GM12878 (cell line): ENCODE measurements around the gene LMLN. TPM values are rescaled to one million over a fixed set of nuclear protein-coding genes. Genes with fewer than 3 reads are reported as not detected.

Experiments used
- ATAC-seq: fragments of 200-7000 bp; cut with Tn5 transposase; 3 replicates; pipeline ENCODE4 v1.9.1; 2020; ENCODE audit warnings: mild to moderate bottlenecking, moderate library complexity
- Bru-seq: library from RNA; stranded (reverse); fragments of 400-500 nt; gene quantifications from one replicate; lab custom pipeline; 2021; lab: Mats Ljungman, UMichigan
- BruChase-seq, 2 experiments: library from RNA; stranded (reverse); fragments of 400-500 nt; gene quantifications; one replicate each; lab custom pipeline; 2021; lab: Mats Ljungman, UMichigan
- BruUV-seq: library from RNA; stranded (reverse); fragments of 400-500 nt; replicated peaks from 2 replicates; lab custom pipeline; 2021; lab: Mats Ljungman, UMichigan
- CTCF ChIA-PET: fragments of 300-600 bp; sonication (Branson Sonifier 250); formaldehyde crosslinking; extraction: SDS; loops from one replicate; lab custom pipeline; 2021; ENCODE audit warnings: inconsistent platforms; lab: Yijun Ruan, JAX
- POLR2A ChIA-PET: fragments of 350-600 bp; formaldehyde crosslinking; extraction: SDS; loops from one replicate; lab custom pipeline; 2021; ENCODE audit warnings: inconsistent platforms; lab: Charles Lee
- RAD21 ChIA-PET: fragments of 300-600 bp; sonication (Branson Sonifier 250); formaldehyde crosslinking; loops from one replicate; lab custom pipeline; 2023; ENCODE audit warnings: antibody characterized with exemption; ENCODE audit not compliant: unreplicated experiment; lab: Charles Lee
- SMC1A ChIA-PET: fragments of 300-600 bp; sonication (Branson Sonifier 250); formaldehyde crosslinking; loops from one replicate; lab custom pipeline; 2023; ENCODE audit not compliant: unreplicated experiment, uncharacterized antibody; lab: Charles Lee
- DNase-seq: peaks from one replicate; pipeline ENCODE4 v3.0.0-alpha.2; 2011; ENCODE audit warnings: low read depth, low spot score
- FAIRE-seq: peaks from 3 replicates; lab custom pipeline; 2011; peaks lifted over from hg19 to GRCh38; lab: Jason Lieb, UNC
- H2AFZ ChIP-seq: 2 replicates; pipeline ENCODE4 v1.6.0; 2011; ENCODE audit warnings: low read depth, low read length, control low read depth; ENCODE audit not compliant: control insufficient read depth
- H3K27ac ChIP-seq: 2 replicates; pipeline ENCODE4 v1.5.1; 2011; ENCODE audit warnings: control low read depth; ENCODE audit not compliant: control insufficient read depth, insufficient read depth
- H3K27me3 ChIP-seq, 2 experiments: replicated peaks in 1 of 2; 2 replicates each; pipeline versions ENCODE4 v1.6.0 to v1.6.1; 2011; ENCODE audit warnings: low read length in 1 of 2; ENCODE audit not compliant: control insufficient read depth in 2 of 2, insufficient read depth in 2 of 2
- H3K36me3 ChIP-seq, 2 experiments: 2 replicates each; pipeline ENCODE4 v1.5.1; 2011; ENCODE audit warnings: low read length in 1 of 2; ENCODE audit not compliant: control insufficient read depth in 2 of 2, insufficient read depth in 2 of 2
- H3K4me1 ChIP-seq: 2 replicates; pipeline ENCODE4 v1.6.1; 2011; ENCODE audit warnings: mild to moderate bottlenecking, low read length, moderate library complexity, mixed read lengths; ENCODE audit not compliant: control insufficient read depth, insufficient read depth
- H3K4me2 ChIP-seq: 2 replicates; pipeline ENCODE4 v1.6.0; 2011; ENCODE audit warnings: control low read depth; ENCODE audit not compliant: control insufficient read depth, insufficient read depth
- H3K4me3 ChIP-seq: fragments of 200-600 bp; sonication (generic); 2 replicates; pipeline ENCODE4 v1.5.1; 2016
- H3K79me2 ChIP-seq: 2 replicates; pipeline ENCODE4 v1.6.0; 2011; ENCODE audit warnings: low read length; ENCODE audit not compliant: control insufficient read depth, insufficient read depth
- H3K9ac ChIP-seq: 2 replicates; pipeline ENCODE4 v1.8.0; 2011; ENCODE audit warnings: low read length, control low read depth, mixed read lengths; ENCODE audit not compliant: control insufficient read depth, insufficient read depth
- H3K9me3 ChIP-seq: replicated peaks from 3 replicates; pipeline ENCODE4 v1.5.1; 2011; ENCODE audit warnings: mild to moderate bottlenecking, low read length; ENCODE audit not compliant: control insufficient read depth, insufficient read depth
- H4K20me1 ChIP-seq: 2 replicates; pipeline ENCODE4 v1.6.0; 2011; ENCODE audit not compliant: control insufficient read depth, insufficient read depth
- HSF1 ChIP-seq: fragments of 150-350 bp; IDR thresholded peaks from 2 replicates; pipeline ENCODE4 v1.6.1; 2014; ENCODE audit warnings: mild to moderate bottlenecking, low read depth, low read length
- POLR2A ChIP-seq: IDR thresholded peaks from 2 replicates; pipeline ENCODE4 v1.6.1; 2011; ENCODE audit warnings: low read depth, mild to moderate bottlenecking, low read length
- POLR2AphosphoS5 ChIP-seq: IDR thresholded peaks from 2 replicates; pipeline ENCODE4 v1.6.1; 2011; ENCODE audit warnings: mild to moderate bottlenecking, low read length, inconsistent platforms
- RB1 ChIP-seq: fragments of 450-650 bp; formaldehyde crosslinking; IDR thresholded peaks from 2 replicates; pipeline ENCODE4 v1.6.1; 2017; ENCODE audit warnings: mild to moderate bottlenecking, borderline replicate concordance
- SP1 ChIP-seq: IDR thresholded peaks from one replicate; pipeline ENCODE4 v1.6.1; 2011; ENCODE audit warnings: low read depth, low read length
- TAF1 ChIP-seq: IDR thresholded peaks from 2 replicates; pipeline ENCODE4 v1.6.1; 2011; ENCODE audit warnings: mild to moderate bottlenecking, low read depth, low read length, borderline replicate concordance
- ZNF384 ChIP-seq: IDR thresholded peaks from 2 replicates; pipeline ENCODE4 v1.6.1; 2012; ENCODE audit warnings: low read depth, mild to moderate bottlenecking, low read length, improper control_type of control experiment, borderline replicate concordance
- ZNF687 ChIP-seq: fragments of 450-650 bp; IDR thresholded peaks from 2 replicates; pipeline ENCODE4 v1.6.1; 2017; ENCODE audit warnings: mild to moderate bottlenecking, moderate library complexity
- WGBS: methylation state at CpG from one replicate; pipeline ENCODE4 v1.1.6; 2016; ENCODE audit warnings: low lambda C conversion rate; ENCODE audit not compliant: insufficient replicate concordance, insufficient coverage; ENCODE audit errors: missing lambda C conversion rate; 5-methylcytosine and 5-hydroxymethylcytosine counted together
- in situ Hi-C: fragments of 300-500 bp; cut with MboI; formaldehyde crosslinking; loops from 9 replicates; pipeline ENCODE4 v1.14.3; 2018; ENCODE audit warnings: mixed read lengths
- intact Hi-C: fragments of 100-400 bp; cut with micrococcal nuclease; formaldehyde crosslinking; loops from one replicate; pipeline ENCODE4 v1.14.2; 2022; ENCODE audit not compliant: unreplicated experiment
- long read RNA-seq, 2 experiments: library from polyadenylated mRNA; unstranded; transcript quantifications; one replicate each; pipeline ENCODE4 v2.0.0, GENCODE V29; 2019 to 2020
- polyA minus RNA-seq, 3 experiments: library from RNA; depleted of rRNA, polyadenylated mRNA; stranded (reverse); fragments of >200 nt; gene quantifications; 2 replicates each; pipeline ENCODE4 v1.2.3, GENCODE V29; 2011
- polyA plus RNA-seq, 11 experiments: library from polyadenylated mRNA; depleted of rRNA in 4 of 11; unstranded in 6 of 11; stranded (reverse) in 5 of 11; fragments of >200 nt; fragmentation: Nextera tagmentation in 4 of 11; fragmentation: Illumina TruSeq in 1 of 11; extraction: Ambion mirVana in 4 of 11; extraction: Trizol in 1 of 11; gene quantifications; 1 replicate in 1 of 11; 2 replicates in 10 of 11; pipeline versions ENCODE4 v1.2.1 to v1.2.3, GENCODE V29; 2011 to 2016; ENCODE audit warnings: inconsistent platforms in 2 of 11, missing spikeins in 2 of 11, low read depth in 1 of 11
- total RNA-seq, 4 experiments: library from RNA; depleted of rRNA in 3 of 4; stranded (reverse); fragments of >200 nt in 3 of 4; fragmentation: Illumina TruSeq in 1 of 4; extraction: Trizol in 1 of 4; gene quantifications; 2 replicates each; pipeline versions ENCODE4 v1.2.1 to v1.2.3, GENCODE V29; 2013 to 2021
- TF ChIP-seq, protein P1 (sequence below): fragments of 450-650 bp; conservative IDR thresholded peaks from 2 replicates; pipeline ENCODE4 v1.6.1; 2017; ENCODE audit warnings: mild to moderate bottlenecking, moderate library complexity

The LMLN gene
- total RNA-seq (2013; cell fraction: nucleolus; rRNA removed) = 3.9 and 6.8 TPM in 2 replicates
- 0.54 and 0.68 TPM in 2 replicates for total RNA-seq (2014; rRNA removed)
- 0.55 and 1.0 TPM in 2 replicates for total RNA-seq (2014; rRNA removed; fragmentation: Illumina TruSeq; extraction: Trizol)
- total RNA-seq (2021) = 0.95 and 1.1 TPM in 2 replicates
- 1.1 TPM for polyA plus RNA-seq (2011; ENCODE audit: low read depth)
- polyA plus RNA-seq (2011; rRNA removed) = 1.5 and 1.6 TPM in 2 replicates
- 0.69 and 0.72 TPM in 2 replicates for polyA plus RNA-seq (2011; cell fraction: cytosol; rRNA removed)
- 0.99 and 1.0 TPM in 2 replicates for polyA plus RNA-seq (2011; cell fraction: nucleus; rRNA removed)
- 0.65 and 0.77 TPM in 2 replicates for polyA plus RNA-seq (2012)
- polyA plus RNA-seq (2014; fragmentation: Illumina TruSeq; extraction: Trizol) = 0.54 and 1.00 TPM in 2 replicates
- polyA plus RNA-seq (2014; fragmentation: Nextera tagmentation; extraction: Ambion mirVana) = under 1 TPM; 0.02 to 0.18 TPM
- polyA plus RNA-seq (2014; rRNA removed) = 0.88 and 1.4 TPM in 2 replicates
- polyA plus RNA-seq (2016; fragmentation: Nextera tagmentation; extraction: Ambion mirVana) = 1 to 10 TPM in 1 of 2 experiments, under 1 TPM in 1; 0.73 to 1.7 TPM
- 1.4 and 2.3 TPM in 2 replicates for polyA minus RNA-seq (2011; rRNA and poly(A)+ RNA removed)
- 1.3 and 1.6 TPM in 2 replicates for polyA minus RNA-seq (2011; cell fraction: cytosol; rRNA and poly(A)+ RNA removed)
- 1.2 and 1.5 TPM in 2 replicates for polyA minus RNA-seq (2011; cell fraction: nucleus; rRNA and poly(A)+ RNA removed)
- percentile 26 among the genes with signal in this experiment for Bru-seq, nascent RNA
- BruChase-seq, experiment 1, labeled RNA remaining after a 6-hour chase = percentile 24 among the genes with signal in this experiment
- percentile 29 among the genes with signal in this experiment for BruChase-seq, experiment 2, labeled RNA remaining after a 2-hour chase
- long read RNA-seq, experiment 1 = 0 reads
- long read RNA-seq, experiment 2, partial matches to known transcripts = 0 of 1 reads
- long read RNA-seq, experiment 2, other reads (novel, unspliced or antisense) = 1 of 1 reads

- peak within 1 kb of the TSS; percentile 73 for H3K4me3 ChIP-seq
- no peaks in the 10 kb centered on the region for H3K27me3 ChIP-seq
- no peaks in the 10 kb centered on the region; the same call in 1 of the 2 replicates for H3K79me2 ChIP-seq
- BruUV-seq = no TSS peak
- FAIRE-seq (peak; percentile 92), ATAC-seq (peak; percentile 96), DNase-seq (peak; percentile 80)
- SMC1A ChIA-PET = interaction anchor here (1.7 to 2.2 kb wide), 2 partner anchors 9 to 10 kb away, joined by 6 to 9 read pairs; partner anchors contain the start of gene RPL35A
- POLR2A ChIA-PET = interaction anchor here (1.3 kb wide), 1 partner anchor 10 kb away, joined by 7 read pairs; the partner anchor contains the start of gene RPL35A
- in situ Hi-C loops = no loop called here
- peaks cover 6% of the 10 kb centered on the region for H3K4me1 ChIP-seq
- H3K36me3 ChIP-seq = peaks cover 2 to 24% of the 10 kb centered on the region in 2 experiments
- peak within 1 kb of the TSS; percentile 41; the same call in 1 of the 2 replicates for H3K27ac ChIP-seq
- H3K4me2 ChIP-seq = peak within 1 kb of the TSS; percentile 95
- RAD21 ChIA-PET = interaction anchor here (1.0 kb wide), 1 partner anchor 10 kb away, joined by 3 read pairs; no protein-coding TSS in a partner anchor
- no peaks in the 10 kb centered on the region; the same call in 1 of the 2 replicates for H4K20me1 ChIP-seq
- H2AFZ ChIP-seq = peak within 1 kb of the TSS; percentile 93
- intact Hi-C loops = loop anchor here (1.0 kb wide), 1 partner anchor 10 kb away; the partner anchor contains the start of gene RPL35A
- CTCF ChIA-PET = interaction anchor here (0.7 kb wide), 1 partner anchor 57 kb away, joined by 3 read pairs; no protein-coding TSS in a partner anchor
- peak within 1 kb of the TSS; percentile 66 for H3K9ac ChIP-seq
- under 1% methylated on average over 62 of the region's 62 CpGs for WGBS
- no peaks in the 10 kb centered on the region for H3K9me3 ChIP-seq
- TF ChIP-seq, protein P1, sequence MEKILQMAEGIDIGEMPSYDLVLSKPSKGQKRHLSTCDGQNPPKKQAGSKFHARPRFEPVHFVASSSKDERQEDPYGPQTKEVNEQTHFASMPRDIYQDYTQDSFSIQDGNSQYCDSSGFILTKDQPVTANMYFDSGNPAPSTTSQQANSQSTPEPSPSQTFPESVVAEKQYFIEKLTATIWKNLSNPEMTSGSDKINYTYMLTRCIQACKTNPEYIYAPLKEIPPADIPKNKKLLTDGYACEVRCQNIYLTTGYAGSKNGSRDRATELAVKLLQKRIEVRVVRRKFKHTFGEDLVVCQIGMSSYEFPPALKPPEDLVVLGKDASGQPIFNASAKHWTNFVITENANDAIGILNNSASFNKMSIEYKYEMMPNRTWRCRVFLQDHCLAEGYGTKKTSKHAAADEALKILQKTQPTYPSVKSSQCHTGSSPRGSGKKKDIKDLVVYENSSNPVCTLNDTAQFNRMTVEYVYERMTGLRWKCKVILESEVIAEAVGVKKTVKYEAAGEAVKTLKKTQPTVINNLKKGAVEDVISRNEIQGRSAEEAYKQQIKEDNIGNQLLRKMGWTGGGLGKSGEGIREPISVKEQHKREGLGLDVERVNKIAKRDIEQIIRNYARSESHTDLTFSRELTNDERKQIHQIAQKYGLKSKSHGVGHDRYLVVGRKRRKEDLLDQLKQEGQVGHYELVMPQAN = peak; percentile 96
- TF ChIP-seq POLR2A (peak; percentile 78), TAF1 (0 out of 2 replicates have a peak, but pooled peaks have one; percentile 11), RB1 (no peak; the same call in 1 of the 2 replicates), ZNF687 (no peak), ZNF384 (no peak), HSF1 (no peak), SP1 (peak; percentile 68), POLR2AphosphoS5 (peak; percentile 61)
These were observed at the start of gene LMLN for GRCh38 chr3:197959891-197960693. Gene LMLN, plus strand, starts transcription at chr3:197960217. Its CDS starts 29 bp downstream, at chr3:197960246.
